GM19463 (cell line): ENCODE data around the gene TRIM44.
"Not testable (repeated sequence)": the region's sequence is repeated elsewhere in the genome, so short reads cannot be mapped to it uniquely, and the experiment has no call there.

Experiments used
- ATAC-seq: cut with Tn5 transposase; IDR thresholded peaks from one replicate; pipeline ENCODE4 v1.9.1; 2021; ENCODE audit warnings: mild to moderate bottlenecking, moderate library complexity; ENCODE audit not compliant: unreplicated experiment

Gene TRIM44

GRCh38 chr11:35750315-35750714, 87.7 kb downstream of the TRIM44 start:
- ATAC-seq: no peak

GRCh38 chr11:35750981-35751663, 88.5 kb downstream of the TRIM44 start:
- no peak for ATAC-seq

DNA sequence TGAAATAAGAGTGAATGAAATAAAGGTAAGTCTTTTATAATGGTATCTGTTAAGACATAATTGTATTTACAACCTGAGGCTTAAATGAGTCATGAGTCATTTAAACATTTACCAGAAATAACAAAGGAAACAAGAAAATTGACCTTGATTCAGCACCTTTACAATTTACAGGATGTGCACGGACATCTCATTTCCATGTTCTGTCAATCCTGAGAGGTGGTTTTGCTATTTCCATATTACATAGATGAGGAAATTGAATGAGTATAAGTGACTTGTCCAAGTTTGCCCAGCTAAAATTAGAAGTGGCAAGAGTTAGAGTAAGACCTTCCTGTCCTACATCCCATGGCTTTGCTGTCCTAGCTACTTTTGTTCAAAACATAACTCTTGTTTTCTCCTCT, 89.1 kb downstream of the TRIM44 start:
- ATAC-seq: no peak

- ATAC-seq: no peak
Measured at GRCh38 chr11:35752115-35752514, 89.5 kb downstream of the TRIM44 start.

DNA sequence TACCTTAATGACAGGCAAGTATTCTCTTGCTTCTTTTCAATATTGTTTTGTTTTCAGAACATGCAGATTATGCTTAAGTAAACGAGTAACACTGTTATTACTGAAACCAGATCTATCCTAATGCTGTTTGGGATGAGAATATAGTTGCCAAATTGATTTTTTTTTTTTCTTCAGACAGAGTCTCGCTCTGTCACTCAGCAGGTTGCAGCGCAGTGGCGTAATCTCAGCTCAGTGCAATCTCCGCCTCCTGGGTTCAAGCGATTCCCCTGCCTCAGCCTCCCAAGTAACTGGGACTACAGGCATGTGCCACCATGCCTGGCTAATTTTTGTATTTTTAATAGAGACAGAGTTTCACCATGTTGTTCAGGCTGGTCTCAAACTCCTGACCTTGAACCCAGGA, 91.0 kb downstream of the TRIM44 start:
- ATAC-seq: not testable (repeated sequence)

- not testable (repeated sequence) for ATAC-seq
Measured at GRCh38 chr11:35759951-35760350, 97.4 kb downstream of the TRIM44 start.

DNA sequence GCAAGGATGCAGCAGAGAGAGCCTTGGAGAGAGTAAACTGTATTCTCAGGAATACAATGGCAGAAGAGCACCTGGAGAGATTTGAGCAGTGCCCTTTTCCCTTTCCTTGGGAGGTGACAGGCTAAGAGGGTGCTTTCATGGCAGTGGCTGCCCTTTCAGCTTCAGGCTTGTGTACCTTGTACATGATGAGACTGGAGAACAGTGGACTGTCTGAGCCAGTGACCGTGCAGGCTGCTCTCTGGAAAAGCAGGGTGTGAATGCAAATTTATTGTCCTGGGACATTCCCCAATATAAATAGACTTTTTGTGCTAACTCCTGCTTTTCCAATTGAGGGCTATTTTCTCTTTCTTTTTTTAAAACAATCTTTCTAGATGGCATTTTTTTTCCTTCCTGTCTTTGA, 99.3 kb downstream of the TRIM44 start:
- no peak for ATAC-seq

- no peak for ATAC-seq
Measured at GRCh38 chr11:35763301-35763700, 100.7 kb downstream of the TRIM44 start.

- no peak for ATAC-seq
Measured at GRCh38 chr11:35763765-35764164, 101.2 kb downstream of the TRIM44 start.

GRCh38 chr11:35764417-35764816, 101.8 kb downstream of the TRIM44 start:
- no peak for ATAC-seq

DNA sequence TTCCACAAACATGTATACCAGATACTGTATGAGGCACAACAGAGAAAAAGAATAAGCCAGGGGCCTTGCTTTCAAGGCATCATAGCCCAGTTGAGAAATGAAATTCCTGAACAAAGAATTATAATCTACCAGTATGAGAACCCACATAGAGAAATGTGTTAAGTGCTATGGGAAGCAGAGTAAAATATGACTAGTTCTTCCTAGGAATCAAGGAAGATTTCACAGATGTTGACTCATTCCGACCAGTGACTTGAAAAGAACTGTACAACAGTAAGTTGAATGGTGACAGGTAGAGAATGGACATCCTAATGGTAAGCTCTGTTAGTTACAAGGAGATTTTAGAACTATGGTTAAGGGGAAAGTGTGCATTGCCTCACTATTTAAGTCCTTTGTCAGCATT, 102.6 kb downstream of the TRIM44 start:
- ATAC-seq: no peak

- ATAC-seq: no peak
Measured at GRCh38 chr11:35766651-35767050, 104.1 kb downstream of the TRIM44 start.

- not testable (repeated sequence) for ATAC-seq
Measured at GRCh38 chr11:35770425-35770824, 107.8 kb downstream of the TRIM44 start.

GRCh38 chr11:35771722-35772121, 109.1 kb downstream of the TRIM44 start:
- no peak for ATAC-seq

- not testable (repeated sequence) for ATAC-seq
Measured at GRCh38 chr11:35777241-35777640, 114.7 kb downstream of the TRIM44 start.

GRCh38 chr11:35778943-35779342, 116.4 kb downstream of the TRIM44 start:
- ATAC-seq: not testable (repeated sequence)

DNA sequence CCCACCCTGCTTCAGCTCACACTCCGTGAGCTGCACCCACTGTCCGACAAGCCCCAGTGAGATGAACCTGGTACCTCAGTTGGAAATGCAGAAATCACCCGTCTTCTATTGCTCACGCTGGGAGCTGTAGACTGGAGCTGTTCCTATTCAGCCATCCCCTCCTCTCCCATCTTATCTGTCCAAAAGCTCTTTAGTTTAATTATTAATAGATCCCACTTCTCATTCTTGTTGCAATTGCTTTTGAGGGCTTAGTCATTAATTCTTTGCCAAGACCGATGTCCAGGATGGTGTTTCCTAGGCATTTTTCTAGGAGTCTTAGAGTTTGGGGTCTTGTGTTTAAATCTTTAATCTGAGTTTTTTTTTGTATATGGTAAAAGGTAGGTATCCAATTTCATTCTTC, 116.8 kb downstream of the TRIM44 start:
- no peak for ATAC-seq

DNA sequence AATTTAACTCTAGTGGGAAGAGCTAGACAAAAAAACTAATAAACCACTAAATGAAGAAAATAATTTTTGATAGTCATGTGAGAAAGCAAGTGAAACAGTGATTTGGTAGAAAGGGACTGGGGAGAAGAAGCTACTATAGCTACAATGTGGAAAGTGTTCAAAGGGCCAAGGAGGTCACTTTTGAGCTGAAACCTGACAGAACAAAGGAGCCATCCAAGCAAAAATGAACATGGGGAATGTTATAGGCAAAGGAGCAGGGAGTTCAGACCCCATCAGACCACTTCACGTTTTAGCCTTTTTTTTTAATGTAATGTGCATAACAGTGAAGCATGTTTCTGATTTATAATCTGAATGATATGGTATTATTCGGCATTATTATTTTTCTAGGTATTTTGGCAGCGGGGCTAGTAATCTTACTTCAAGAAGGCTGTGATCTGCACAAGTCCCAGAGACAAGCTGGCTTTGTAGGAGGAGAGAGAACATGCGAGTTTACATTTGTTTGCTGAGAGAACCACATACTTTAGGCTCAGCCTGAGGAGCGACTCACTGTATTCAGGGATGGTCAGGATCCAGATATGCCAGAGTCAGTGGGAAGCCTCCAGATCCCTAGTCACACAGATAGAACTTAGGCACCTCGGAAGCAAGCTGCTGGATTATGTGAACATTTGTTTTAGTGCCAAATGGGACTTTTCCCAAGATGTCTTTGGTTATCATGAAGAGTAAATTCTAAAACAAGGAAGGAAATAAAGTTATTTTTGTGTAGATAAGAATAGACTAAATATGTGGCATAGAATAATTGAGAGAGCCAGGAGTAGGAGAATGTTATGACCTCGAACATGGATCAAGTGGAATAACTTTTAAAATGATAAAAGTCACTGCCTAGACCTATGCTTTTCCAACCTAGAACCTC, 118.6 kb downstream of the TRIM44 start:
- ATAC-seq: no peak

DNA sequence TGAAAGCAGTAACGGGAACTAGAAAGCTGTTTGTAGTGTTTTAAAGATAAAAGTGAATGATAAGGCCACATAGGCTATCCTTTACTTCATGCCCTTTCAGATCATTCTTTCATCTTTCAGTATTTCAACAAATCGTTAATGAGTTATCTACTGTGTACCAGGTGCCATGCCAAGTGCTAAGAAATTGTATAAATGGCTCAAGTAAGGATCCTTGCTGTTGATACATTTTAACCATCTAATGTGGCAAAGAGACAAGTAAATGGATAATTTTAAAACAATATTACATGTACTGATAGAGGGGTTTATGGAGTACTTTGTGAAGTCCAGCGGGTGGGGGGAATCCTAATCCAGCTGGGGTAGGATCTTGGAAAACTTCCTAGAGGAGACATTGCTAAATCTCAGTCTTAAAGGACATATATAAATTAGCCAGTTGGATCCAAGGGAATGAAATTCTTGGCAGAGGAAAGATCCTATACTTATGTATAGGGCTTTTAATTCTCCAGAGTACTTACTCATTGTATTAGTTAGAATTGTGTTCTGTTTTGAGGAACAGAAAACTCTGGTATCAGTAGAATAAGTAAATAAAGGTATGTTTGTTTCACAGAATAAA, 119.4 kb downstream of the TRIM44 start:
- no peak for ATAC-seq

DNA sequence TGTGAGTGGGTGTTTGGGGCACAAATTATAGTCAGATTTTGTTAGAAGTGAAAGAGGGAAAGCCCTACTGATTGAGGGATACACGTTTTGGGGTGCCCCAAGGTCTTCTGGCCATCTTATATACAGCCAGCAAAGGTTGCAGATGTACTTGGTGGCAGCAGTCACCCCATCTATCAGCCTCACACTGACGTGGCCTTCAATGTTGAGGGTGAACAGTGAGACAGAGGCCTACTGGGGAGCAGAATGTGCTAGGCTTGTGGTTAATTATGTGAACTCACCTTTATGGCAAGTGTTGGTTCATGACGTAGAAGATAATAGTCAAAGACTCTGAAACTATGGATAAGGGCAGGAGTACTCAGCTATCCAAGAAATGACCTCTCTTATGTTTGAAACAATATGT, 121.2 kb downstream of the TRIM44 start:
- no peak for ATAC-seq

GRCh38 chr11:35784699-35785098, 122.1 kb downstream of the TRIM44 start:
- peak; percentile 35 for ATAC-seq
